ENCODE data around the gene LPAR5.

LPAR5 gene

GRCh38 chr12:6607751-6608591, 27.8 kb downstream of the LPAR5 start:
- ChIA-PET POLR2A (interaction anchor here (0.8 to 2.1 kb wide), 7 partner anchors 11 to 158 kb away, joined by 3 to 12 read pairs (median 4); partner anchors contain the start of genes COPS7A, MRPL51, NOP2 and ZNF384), CTCF (interaction anchor here (0.6 to 1.1 kb wide), 2 partner anchors 26 to 37 kb away, joined by 4 to 5 read pairs; no protein-coding TSS in a partner anchor)
- peak; percentile 42 for DNase-seq (ENCODE audit: extremely low spot score)
- TF ChIP-seq ZNF384 (IDR thresholded peaks at IDR 0.05) (no peak), TARDBP (IDR thresholded peaks at IDR 0.05) (peak; percentile 98), PKNOX1 (IDR thresholded peaks at IDR 0.05) (peak; percentile 87)

GRCh38 chr12:6606331-6607131, 29.2 kb downstream of the LPAR5 start:
- ChIA-PET POLR2A (interaction anchor here (1.1 kb wide), 2 partner anchors 83 to 118 kb away, joined by 4 to 7 read pairs; partner anchors contain the start of genes COPS7A and ZNF384), CTCF (interaction anchor here (0.6 to 1.1 kb wide), 3 partner anchors 7 to 172 kb away, joined by 3 read pairs; no protein-coding TSS in a partner anchor)
- peak; percentile 50 for DNase-seq (ENCODE audit: extremely low spot score)
- TF ChIP-seq PKNOX1 (IDR thresholded peaks at IDR 0.05) (no peak), L3MBTL2 (conservative IDR thresholded peaks at IDR 0.05) (no peak), FOXM1 (IDR thresholded peaks at IDR 0.05; ENCODE audit: borderline replicate concordance) (no peak), SP1 (IDR thresholded peaks at IDR 0.05) (no peak)

- CTCF ChIA-PET: interaction anchor here (0.6 to 1.1 kb wide), 3 partner anchors 8 to 34 kb away, joined by 3 read pairs; no protein-coding TSS in a partner anchor
- DNase-seq (ENCODE audit: extremely low spot score): peak; percentile 23
- POLR2A ChIA-PET: interaction anchor here (1.0 to 1.1 kb wide), 3 partner anchors 37 to 118 kb away, joined by 3 to 7 read pairs (median 4); partner anchors contain the start of genes COPS7A and ZNF384
- TF ChIP-seq SP1 (IDR thresholded peaks at IDR 0.05) (no peak), L3MBTL2 (conservative IDR thresholded peaks at IDR 0.05) (no peak), BHLHE40 (IDR thresholded peaks at IDR 0.05; ENCODE audit: borderline replicate concordance) (no peak), TARDBP (IDR thresholded peaks at IDR 0.05) (no peak), FOXM1 (IDR thresholded peaks at IDR 0.05; ENCODE audit: borderline replicate concordance) (no peak), CTBP1 (IDR thresholded peaks at IDR 0.05; ENCODE audit: borderline replicate concordance) (no peak), ELF4 (IDR thresholded peaks at IDR 0.05) (no peak), FOXA1 (IDR thresholded peaks at IDR 0.05) (no peak), LEF1 (IDR thresholded peaks at IDR 0.05; ENCODE audit: borderline replicate concordance) (no peak), SUZ12 (IDR thresholded peaks at IDR 0.05) (no peak), FOXK2 (IDR thresholded peaks at IDR 0.05) (no peak)
These were observed 30.1 kb downstream of the LPAR5 start for GRCh38 chr12:6605421-6606330.

- TF ChIP-seq SUZ12 (IDR thresholded peaks at IDR 0.05): no peak
- no peak for TF ChIP-seq HDGF (IDR thresholded peaks at IDR 0.05; ENCODE audit: borderline replicate concordance)
- TF ChIP-seq NFRKB (IDR thresholded peaks at IDR 0.05): no peak
- TF ChIP-seq LEF1 (IDR thresholded peaks at IDR 0.05; ENCODE audit: borderline replicate concordance): no peak
- no peak for TF ChIP-seq ZNF384 (IDR thresholded peaks at IDR 0.05)
- no peak for TF ChIP-seq PKNOX1 (IDR thresholded peaks at IDR 0.05)
- TF ChIP-seq ELF4 (IDR thresholded peaks at IDR 0.05): no peak
- no peak for TF ChIP-seq FOXK2 (IDR thresholded peaks at IDR 0.05)
- no peak for TF ChIP-seq FOXM1 (IDR thresholded peaks at IDR 0.05; ENCODE audit: borderline replicate concordance)
- no peak for TF ChIP-seq SP1 (IDR thresholded peaks at IDR 0.05)
- TF ChIP-seq ARNT (IDR thresholded peaks at IDR 0.05): no peak
- no peak for TF ChIP-seq BHLHE40 (IDR thresholded peaks at IDR 0.05; ENCODE audit: borderline replicate concordance)
- no peak for TF ChIP-seq L3MBTL2 (conservative IDR thresholded peaks at IDR 0.05)
- no peak for TF ChIP-seq TARDBP (IDR thresholded peaks at IDR 0.05)
- no peak for TF ChIP-seq FOXA1 (IDR thresholded peaks at IDR 0.05)
- no peak for TF ChIP-seq CTBP1 (IDR thresholded peaks at IDR 0.05; ENCODE audit: borderline replicate concordance)
- no peak for DNase-seq (ENCODE audit: extremely low spot score)
- ChIA-PET POLR2A (no interaction called here), CTCF (no interaction called here)
These were observed 31.3 kb downstream of the LPAR5 start for GRCh38 chr12:6604259-6605029.

Data from HEK293T (cell line).